Prostate gland (tissue), 2 donors: ENCODE results near the gene CCDC102B. TPM values are rescaled to one million over a fixed set of nuclear protein-coding genes. Genes with fewer than 3 reads are reported as not detected.

Experiments used
- DNase-seq: peaks from one replicate; pipeline ENCODE4 v3.0.0-alpha.2; 2019; ENCODE audit warnings: low spot score
- H3K27ac ChIP-seq, 2 donors: fragments of 200-600 bp; sonication (generic); 2 replicates each; pipeline ENCODE4 v1.5.1; 2017 to 2019
- H3K27me3 ChIP-seq: fragments of 200-600 bp; sonication (generic); replicated peaks from 2 replicates; pipeline ENCODE4 v1.5.1; 2019; ENCODE audit not compliant: insufficient read depth
- H3K36me3 ChIP-seq, 2 donors: fragments of 200-600 bp; sonication (generic); 1 replicate in 1 of 2; 2 replicates in 1 of 2; pipeline versions ENCODE4 v1.5.1 to v1.8.1; 2017 to 2019
- H3K4me1 ChIP-seq: fragments of 200-600 bp; sonication (generic); replicated peaks from 2 replicates; pipeline ENCODE4 v1.5.1; 2019
- H3K4me3 ChIP-seq, 2 donors: fragments of 200-600 bp; sonication (generic); 2 replicates each; pipeline ENCODE4 v1.5.1; 2017 to 2019
- H3K9me3 ChIP-seq: fragments of 200-600 bp; sonication (generic); 2 replicates; pipeline ENCODE4 v1.5.1; 2017
- POLR2A ChIP-seq: fragments of 450-650 bp; IDR thresholded peaks from one replicate; pipeline ENCODE4 v1.6.1; 2016; ENCODE audit warnings: antibody characterized with exemption, mild to moderate bottlenecking
- POLR2AphosphoS5 ChIP-seq: sonication (generic); formaldehyde crosslinking; IDR thresholded peaks from one replicate; pipeline ENCODE4 v1.6.1; 2017; ENCODE audit warnings: antibody characterized with exemption
- WGBS: methylation state at CpG from one replicate; pipeline ENCODE4 v1.1.5; 2018; 5-methylcytosine and 5-hydroxymethylcytosine counted together
- intact Hi-C: fragments of 100-400 bp; cut with DNase I; formaldehyde crosslinking; loops from one replicate; pipeline ENCODE4 v1.14.2; 2022
- total RNA-seq, 2 donors: library from RNA; depleted of rRNA; stranded (reverse); fragments of >200 nt; gene quantifications; one replicate each; pipeline ENCODE4 v1.1.0, GENCODE V29; 2016
- TF ChIP-seq, protein P1 (sequence below), 4 experiments: fragments of 200-600 bp in 2 of 4; fragments of 450-650 bp in 2 of 4; sonication (generic) in 2 of 4; IDR thresholded peaks; 1 replicate in 3 of 4; 2 replicates in 1 of 4; pipeline ENCODE4 v1.5.1; 2016 to 2019; ENCODE audit warnings: antibody characterized with exemption in 4 of 4, mild to moderate bottlenecking in 2 of 4, moderate library complexity in 2 of 4

The CCDC102B gene
- total RNA-seq, 2 donors from 2014 or later: 2.9 to 16.5 TPM

GRCh38 chr18:68962623-68963022 lies 164.7 kb downstream of the CCDC102B start:
- intact Hi-C loops: no loop called here
- H3K27ac ChIP-seq: no peak overlapping the region
- no peaks in the 10 kb centered on the region for H3K9me3 ChIP-seq
- no peaks in the 10 kb centered on the region for H3K27me3 ChIP-seq
- no peaks in the 10 kb centered on the region for H3K4me1 ChIP-seq
- H3K4me3 ChIP-seq: no peak overlapping the region
- 68% methylated on average over 3 of the region's 3 CpGs for WGBS
- TF ChIP-seq, protein P1, sequence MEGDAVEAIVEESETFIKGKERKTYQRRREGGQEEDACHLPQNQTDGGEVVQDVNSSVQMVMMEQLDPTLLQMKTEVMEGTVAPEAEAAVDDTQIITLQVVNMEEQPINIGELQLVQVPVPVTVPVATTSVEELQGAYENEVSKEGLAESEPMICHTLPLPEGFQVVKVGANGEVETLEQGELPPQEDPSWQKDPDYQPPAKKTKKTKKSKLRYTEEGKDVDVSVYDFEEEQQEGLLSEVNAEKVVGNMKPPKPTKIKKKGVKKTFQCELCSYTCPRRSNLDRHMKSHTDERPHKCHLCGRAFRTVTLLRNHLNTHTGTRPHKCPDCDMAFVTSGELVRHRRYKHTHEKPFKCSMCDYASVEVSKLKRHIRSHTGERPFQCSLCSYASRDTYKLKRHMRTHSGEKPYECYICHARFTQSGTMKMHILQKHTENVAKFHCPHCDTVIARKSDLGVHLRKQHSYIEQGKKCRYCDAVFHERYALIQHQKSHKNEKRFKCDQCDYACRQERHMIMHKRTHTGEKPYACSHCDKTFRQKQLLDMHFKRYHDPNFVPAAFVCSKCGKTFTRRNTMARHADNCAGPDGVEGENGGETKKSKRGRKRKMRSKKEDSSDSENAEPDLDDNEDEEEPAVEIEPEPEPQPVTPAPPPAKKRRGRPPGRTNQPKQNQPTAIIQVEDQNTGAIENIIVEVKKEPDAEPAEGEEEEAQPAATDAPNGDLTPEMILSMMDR (IDR thresholded peaks at IDR 0.05): no peak
- no peak for TF ChIP-seq POLR2A
- TF ChIP-seq POLR2AphosphoS5: no peak
- no peaks in the 10 kb centered on the region for H3K36me3 ChIP-seq
- DNase-seq: no peak

- 74% methylated on average over 3 of the region's 3 CpGs for WGBS
- intact Hi-C loops: no loop called here
- H3K9me3 ChIP-seq: no peaks in the 10 kb centered on the region
- H3K4me3 ChIP-seq: no peak overlapping the region
- no peak for TF ChIP-seq POLR2A
- TF ChIP-seq, protein P1 (IDR thresholded peaks at IDR 0.05): no peak
- TF ChIP-seq POLR2AphosphoS5: no peak
- H3K4me1 ChIP-seq: no peaks in the 10 kb centered on the region
- DNase-seq: no peak
- H3K27ac ChIP-seq: no peak overlapping the region
- H3K27me3 ChIP-seq: no peaks in the 10 kb centered on the region
- H3K36me3 ChIP-seq: no peaks in the 10 kb centered on the region
Measured at GRCh38 chr18:68965817-68966216, 167.9 kb downstream of the CCDC102B start.

DNA sequence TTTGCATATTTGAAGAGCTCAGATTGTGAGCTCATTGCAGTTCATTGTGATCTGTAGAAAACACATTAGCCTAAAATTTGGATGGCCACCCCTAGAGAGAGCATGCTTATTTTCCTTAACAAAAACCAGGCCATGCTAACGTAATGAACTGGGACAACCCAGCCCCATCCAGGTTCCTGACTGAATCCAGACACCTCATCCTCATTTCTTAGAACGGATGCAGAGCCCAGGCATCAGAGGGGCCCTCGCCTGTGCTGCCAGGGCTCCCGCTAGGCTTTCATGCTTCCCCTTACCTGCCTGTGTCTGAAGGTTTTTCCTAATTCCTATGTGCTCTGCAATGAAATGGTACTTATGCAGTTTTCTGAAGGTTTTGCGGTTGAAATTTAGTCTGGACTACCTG lies 171.1 kb downstream of the CCDC102B start:
- WGBS: 75% methylated on average over 5 of the region's 5 CpGs
- no peak overlapping the region for H3K4me3 ChIP-seq
- no peak for TF ChIP-seq POLR2A
- TF ChIP-seq, protein P1 (IDR thresholded peaks at IDR 0.05): no peak
- TF ChIP-seq POLR2AphosphoS5: no peak
- H3K27ac ChIP-seq: no peak overlapping the region
- H3K36me3 ChIP-seq: no peaks in the 10 kb centered on the region
- no peak for DNase-seq
- H3K9me3 ChIP-seq: no peaks in the 10 kb centered on the region
- no peaks in the 10 kb centered on the region for H3K4me1 ChIP-seq
- no peaks in the 10 kb centered on the region for H3K27me3 ChIP-seq
- intact Hi-C loops: no loop called here

- H3K4me3 ChIP-seq: no peak overlapping the region
- no peaks in the 10 kb centered on the region for H3K27me3 ChIP-seq
- DNase-seq: no peak
- no peaks in the 10 kb centered on the region for H3K4me1 ChIP-seq
- H3K9me3 ChIP-seq: no peaks in the 10 kb centered on the region
- H3K27ac ChIP-seq: no peak overlapping the region
- no peaks in the 10 kb centered on the region for H3K36me3 ChIP-seq
- TF ChIP-seq, protein P1 (IDR thresholded peaks at IDR 0.05): no peak
- no peak for TF ChIP-seq POLR2AphosphoS5
- no peak for TF ChIP-seq POLR2A
- intact Hi-C loops: no loop called here
- 67% methylated on average over 5 of the region's 5 CpGs for WGBS
Measured at GRCh38 chr18:68972176-68972575, 174.3 kb downstream of the CCDC102B start.

DNA sequence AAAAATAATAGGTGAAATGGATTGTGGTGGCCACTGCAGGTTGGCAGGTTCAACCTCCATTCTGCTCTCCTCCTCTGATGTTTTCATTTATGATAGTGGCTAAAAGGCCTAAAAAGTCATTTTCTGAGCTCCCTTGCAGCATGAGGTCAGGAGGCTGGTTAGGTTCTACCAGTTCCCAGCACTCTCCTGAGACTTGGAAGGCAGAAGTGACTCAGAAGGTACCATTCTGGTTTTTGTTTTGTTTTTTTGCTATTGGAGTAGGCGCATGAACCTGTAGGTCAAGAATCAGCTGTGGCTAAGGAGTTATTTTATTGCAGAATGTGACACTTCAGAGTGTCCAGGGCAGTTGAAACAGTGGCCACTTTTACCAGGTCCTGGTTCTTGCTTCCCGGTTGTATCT lies 181.9 kb downstream of the CCDC102B start:
- Histone ChIP-seq H3K9me3 (no peaks in the 10 kb centered on the region), H3K4me3 (no peak overlapping the region), H3K27ac (no peak overlapping the region), H3K27me3 (no peaks in the 10 kb centered on the region), H3K36me3 (no peaks in the 10 kb centered on the region), H3K4me1 (no peaks in the 10 kb centered on the region)
- no peak for DNase-seq
- TF ChIP-seq, protein P1 (IDR thresholded peaks at IDR 0.05): no peak
- TF ChIP-seq POLR2A (no peak), POLR2AphosphoS5 (no peak)
- WGBS: 91% methylated on average over 2 of the region's 2 CpGs
- intact Hi-C loops: no loop called here
